OCI-LY3 (cell line): ENCODE measurements around the gene DPYD.

Experiments
- CTCF ChIP-seq: fragments of 200-600, 300-600 bp; sonication (generic); IDR thresholded peaks from 2 replicates; pipeline ENCODE4 v1.5.1; 2014; ENCODE audit warnings: antibody characterized with exemption, low read length, low read depth
- EZH2phosphoT487 ChIP-seq: fragments of 200-600 bp; shearing (Covaris generic); IDR thresholded peaks from 2 replicates; pipeline ENCODE4 v1.6.1; 2018; ENCODE audit warnings: antibody characterized with exemption, mixed run types, low read depth

- TF ChIP-seq CTCF (no peak), EZH2phosphoT487 (no peak)
Measured at GRCh38 chr1:97680470-97680869, 240.4 kb downstream of the DPYD start.
